NCI-H1436 treated with DMSO at 0.1 percent for 48 hours (cell line): ENCODE measurements around the gene ECPAS.
"Not testable (repeated sequence)": the region's sequence is repeated elsewhere in the genome, so short reads cannot be mapped to it uniquely, and the experiment has no call there.

Experiments used
- DNase-seq: peaks from one replicate; lab custom pipeline; 2025; lab: John Stamatoyannopoulos, UW

ECPAS gene

DNA sequence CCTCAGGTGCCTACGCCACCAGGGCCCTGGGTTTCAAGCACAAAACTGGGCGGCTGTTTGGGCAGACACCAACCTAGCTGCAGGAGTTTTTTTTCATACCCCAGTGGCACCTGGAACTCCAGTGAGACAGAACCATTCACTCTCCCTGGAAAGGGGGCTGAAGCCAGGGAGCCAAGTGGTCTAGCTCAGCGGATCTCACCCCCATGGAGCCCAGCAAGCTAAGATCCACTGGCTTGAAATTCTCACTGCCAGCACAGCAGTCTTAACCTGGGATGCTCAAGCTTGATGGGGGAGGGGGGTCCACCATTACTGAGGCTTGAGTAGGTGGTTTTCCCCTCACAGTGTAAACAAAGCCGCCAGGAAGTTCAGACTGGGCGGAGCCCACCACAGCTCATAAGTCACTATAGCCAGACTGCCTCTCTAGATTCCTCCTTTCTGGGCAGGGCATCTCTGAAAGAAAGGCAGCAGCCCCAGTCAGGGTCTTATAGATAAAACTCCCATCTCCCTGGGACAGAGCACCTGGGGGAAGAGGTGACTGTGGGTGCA, 149.8 kb downstream of the ECPAS start:
- not testable (repeated sequence) for DNase-seq

DNA sequence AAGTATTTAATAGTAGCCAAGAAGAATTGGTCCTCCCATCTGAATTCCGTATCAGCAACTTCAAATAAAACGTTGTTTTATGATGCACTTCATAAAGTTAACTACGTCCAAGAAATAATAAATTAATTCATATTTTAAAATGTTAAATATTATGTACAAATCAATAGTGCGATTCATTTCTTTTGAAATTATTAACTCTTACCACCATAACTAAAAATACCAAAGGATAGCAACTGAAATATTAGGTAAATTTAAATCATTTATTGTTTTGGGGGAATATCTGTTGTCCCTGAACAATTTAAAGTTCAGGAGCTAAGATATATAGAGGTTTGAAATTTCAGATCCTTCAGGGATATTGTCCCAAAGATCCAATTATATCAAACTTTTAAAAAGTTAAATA, 154.1 kb downstream of the ECPAS start, which contains the start of gene OR2K2:
Gene OR2K2, minus strand, starts transcription at position 101 of the 400 bp plus-strand sequence. CDS start 1,791 bp downstream, outside the sequence.
- DNase-seq, result no peak

DNA sequence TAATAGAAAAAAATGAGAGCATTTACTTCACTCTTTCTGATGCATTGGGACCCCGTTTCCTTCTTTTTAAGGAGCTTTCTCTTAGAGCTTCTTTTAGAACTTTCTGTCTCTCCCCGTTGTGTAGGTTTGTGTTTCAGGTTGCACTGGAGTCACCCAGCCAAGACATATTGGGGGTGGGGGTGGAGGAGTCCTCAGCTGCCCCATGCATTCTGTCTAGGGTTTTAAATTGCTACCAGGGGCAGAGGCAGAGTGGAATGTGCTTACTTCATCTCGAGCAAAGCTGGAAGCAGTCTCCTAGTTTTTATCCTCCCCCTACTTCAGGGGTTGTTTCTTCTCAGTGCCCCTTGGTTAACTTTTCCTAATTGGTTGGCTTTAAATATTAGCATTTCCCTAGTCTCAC, 163.6 kb downstream of the ECPAS start:
- no peak for DNase-seq

DNA sequence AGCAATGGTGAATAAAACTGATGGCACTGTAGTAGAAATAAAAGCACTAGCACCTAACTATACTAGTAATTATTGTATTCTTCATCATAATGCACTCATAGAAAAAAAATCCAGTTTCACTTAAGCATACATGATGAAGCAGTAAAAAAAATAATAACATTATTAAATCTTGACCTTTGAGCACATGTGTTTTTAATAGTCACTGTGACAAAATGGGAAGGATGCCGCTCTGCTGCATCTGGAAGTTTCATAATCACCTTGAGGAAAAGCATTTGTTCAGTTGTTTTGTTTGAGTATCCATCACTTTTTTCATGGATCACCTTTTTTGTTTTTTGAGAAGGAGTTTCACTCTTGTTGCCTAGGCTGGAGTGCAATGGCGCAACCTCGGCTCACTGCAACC, 167.4 kb downstream of the ECPAS start:
- DNase-seq, result no peak
